Fibroblast of lung (primary cell): ENCODE data around the gene PARD6B.

Experiments used
- EZH2 ChIP-seq: IDR thresholded peaks from 2 replicates; pipeline ENCODE4 v1.5.1; 2012; ENCODE audit warnings: low read length, control low read depth, mild to moderate bottlenecking; ENCODE audit errors: missing control alignments
- TF ChIP-seq, protein P1 (sequence below), 2 donors: IDR thresholded peaks in 1 of 2; conservative IDR thresholded peaks in 1 of 2; 1 replicate in 1 of 2; 2 replicates in 1 of 2; pipeline ENCODE4 v1.5.1; 2011 to 2012; ENCODE audit warnings: low read length in 2 of 2, control low read depth in 1 of 2, inconsistent platforms in 1 of 2, low read depth in 1 of 2, mild to moderate bottlenecking in 1 of 2

DNA sequence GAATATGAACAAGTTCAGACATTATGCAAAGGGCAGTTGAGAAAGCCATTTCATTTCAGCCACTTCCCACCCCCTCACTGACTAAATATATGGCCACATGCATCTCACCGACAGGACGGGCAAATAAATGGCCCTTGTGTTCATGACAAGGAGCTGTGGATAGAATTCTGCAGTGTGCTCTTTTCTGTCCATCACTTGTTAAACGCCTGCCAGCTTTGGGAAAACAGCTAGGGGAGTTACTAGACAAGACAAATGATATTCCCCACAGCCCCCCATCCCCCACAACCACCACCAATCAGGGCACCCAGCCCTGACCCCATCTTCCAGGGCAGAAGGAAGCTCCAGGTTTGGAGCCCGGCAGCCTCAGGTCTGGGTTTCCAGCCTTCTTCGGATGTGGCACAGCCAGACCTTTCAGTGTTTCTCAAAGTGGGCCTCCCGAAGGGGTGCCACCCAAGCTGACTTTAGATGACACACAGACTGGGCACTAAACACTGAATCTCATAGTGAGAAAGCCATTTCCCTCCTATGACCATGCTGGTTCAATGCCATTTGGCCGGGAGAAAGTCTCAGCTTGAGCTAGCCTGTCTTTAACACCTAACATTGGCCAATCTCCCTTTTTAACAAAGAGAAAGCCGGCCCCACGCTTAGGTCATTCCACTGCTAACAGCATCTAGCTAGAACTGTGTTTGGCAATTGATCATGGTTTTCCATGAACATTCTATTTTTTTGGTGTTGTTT is 36.1 kb upstream of the PARD6B start:
- TF ChIP-seq, protein P1, sequence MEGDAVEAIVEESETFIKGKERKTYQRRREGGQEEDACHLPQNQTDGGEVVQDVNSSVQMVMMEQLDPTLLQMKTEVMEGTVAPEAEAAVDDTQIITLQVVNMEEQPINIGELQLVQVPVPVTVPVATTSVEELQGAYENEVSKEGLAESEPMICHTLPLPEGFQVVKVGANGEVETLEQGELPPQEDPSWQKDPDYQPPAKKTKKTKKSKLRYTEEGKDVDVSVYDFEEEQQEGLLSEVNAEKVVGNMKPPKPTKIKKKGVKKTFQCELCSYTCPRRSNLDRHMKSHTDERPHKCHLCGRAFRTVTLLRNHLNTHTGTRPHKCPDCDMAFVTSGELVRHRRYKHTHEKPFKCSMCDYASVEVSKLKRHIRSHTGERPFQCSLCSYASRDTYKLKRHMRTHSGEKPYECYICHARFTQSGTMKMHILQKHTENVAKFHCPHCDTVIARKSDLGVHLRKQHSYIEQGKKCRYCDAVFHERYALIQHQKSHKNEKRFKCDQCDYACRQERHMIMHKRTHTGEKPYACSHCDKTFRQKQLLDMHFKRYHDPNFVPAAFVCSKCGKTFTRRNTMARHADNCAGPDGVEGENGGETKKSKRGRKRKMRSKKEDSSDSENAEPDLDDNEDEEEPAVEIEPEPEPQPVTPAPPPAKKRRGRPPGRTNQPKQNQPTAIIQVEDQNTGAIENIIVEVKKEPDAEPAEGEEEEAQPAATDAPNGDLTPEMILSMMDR (conservative IDR thresholded peaks at IDR 0.05 in 1 of 2, IDR thresholded peaks at IDR 0.05 in 1 of 2; ENCODE audit: low read depth in 1 of 2, low read length in 2 of 2) = no peak
- TF ChIP-seq EZH2 = no peak
